Lower leg skin (tissue), 3 donors: ENCODE results near the gene SSTR5.

ENCODE experiments used
- CTCF ChIP-seq, 3 donors: fragments of 450-650 bp; IDR thresholded peaks; one replicate each; pipeline ENCODE4 v1.5.1; 2016; ENCODE audit warnings: antibody characterized with exemption in 3 of 3, mild to moderate bottlenecking in 3 of 3, moderate library complexity in 2 of 3
- POLR2A ChIP-seq, 2 donors: fragments of 450-650 bp; IDR thresholded peaks; one replicate each; pipeline ENCODE4 v1.6.1; 2016 to 2017; ENCODE audit warnings: antibody characterized with exemption in 2 of 2, mild to moderate bottlenecking in 1 of 2, moderate library complexity in 1 of 2

- TF ChIP-seq CTCF (IDR thresholded peaks at IDR 0.05) (no peak), POLR2A (IDR thresholded peaks at IDR 0.05) (no peak)
These were observed 44.1 kb downstream of the SSTR5 start for GRCh38 chr16:1116693-1117077.
